K562 (cell line): ENCODE data around the gene CMIP. TPM values are rescaled to one million over a fixed set of nuclear protein-coding genes. Genes with fewer than 3 reads are reported as not detected.

Source experiments
- ATAC-seq: fragments of 200-7000 bp; cut with Tn5 transposase; 3 replicates; pipeline ENCODE4 v1.9.1; 2020; ENCODE audit warnings: moderate library complexity
- BruUV-seq: library from RNA; stranded (reverse); fragments of 400-500 nt; replicated peaks from 2 replicates; lab custom pipeline; 2021; lab: Mats Ljungman, UMichigan
- CTCF ChIA-PET: fragments of 300-600 bp; formaldehyde crosslinking; extraction: SDS; loops from one replicate; lab custom pipeline; 2021; ENCODE audit warnings: low intra/inter-chr PET ratio; lab: Yijun Ruan, JAX
- POLR2A ChIA-PET: fragments of 300-600, 350-650 bp; sonication (Branson Sonifier 250); formaldehyde crosslinking; extraction: SDS; loops from one replicate; lab custom pipeline; 2021; ENCODE audit warnings: antibody characterized with exemption, inconsistent platforms; lab: Yijun Ruan, JAX
- DNase-seq, 4 experiments: peaks; one replicate each; pipeline versions ENCODE4 v3.0.0 to v3.0.0-alpha.2; 2011 to 2018; ENCODE audit warnings: low spot score in 3 of 4, mixed read lengths in 3 of 4; ENCODE audit errors: extremely low read depth in 1 of 4
- FAIRE-seq: peaks from 2 replicates; lab custom pipeline; 2011; peaks lifted over from hg19 to GRCh38; lab: Jason Lieb, UNC
- H2AFZ ChIP-seq: 2 replicates; pipeline ENCODE4 v1.6.0; 2011; ENCODE audit warnings: low read depth, low read length, control low read depth, inconsistent platforms
- H3K27ac ChIP-seq: fragments of 200-600 bp; 3 replicates; pipeline ENCODE4 v1.8.0; 2011; ENCODE audit warnings: low read depth, mild to moderate bottlenecking, control low read depth, inconsistent platforms, low read length, moderate library complexity, mixed read lengths; ENCODE audit errors: extremely low read depth
- H3K27me3 ChIP-seq, 2 experiments: fragments of 300-600 bp in 1 of 2; 2 replicates in 1 of 2; 3 replicates in 1 of 2; pipeline versions ENCODE4 v1.6.0 to v1.8.0; 2011; ENCODE audit warnings: inconsistent platforms in 2 of 2, low read length in 2 of 2, mild to moderate bottlenecking in 1 of 2, mixed read lengths in 1 of 2, moderate library complexity in 1 of 2; ENCODE audit not compliant: control insufficient read depth in 2 of 2, insufficient read depth in 2 of 2
- H3K36me3 ChIP-seq: fragments of 300-600 bp; 3 replicates; pipeline ENCODE4 v1.8.0; 2011; ENCODE audit warnings: mild to moderate bottlenecking, low read length, inconsistent platforms; ENCODE audit not compliant: control insufficient read depth, insufficient read depth
- H3K4me1 ChIP-seq, 2 experiments: fragments of 200-600 bp in 1 of 2; replicated peaks in 1 of 2; 2 replicates in 1 of 2; 3 replicates in 1 of 2; pipeline versions ENCODE4 v1.5.1 to v1.8.0; 2011; ENCODE audit warnings: inconsistent platforms in 2 of 2, low read length in 2 of 2, mild to moderate bottlenecking in 1 of 2, mixed read lengths in 1 of 2, moderate library complexity in 1 of 2; ENCODE audit not compliant: control insufficient read depth in 2 of 2, insufficient read depth in 2 of 2
- H3K4me2 ChIP-seq: 2 replicates; pipeline ENCODE4 v1.6.1; 2011; ENCODE audit warnings: low read length, control low read depth, inconsistent platforms, mixed read lengths; ENCODE audit not compliant: insufficient read depth
- H3K4me3 ChIP-seq: fragments of 200-600 bp; sonication (generic), shearing (Covaris generic); 2 replicates; pipeline ENCODE4 v1.5.1; 2016; ENCODE audit warnings: control low read depth, inconsistent platforms
- H3K79me2 ChIP-seq: fragments of 200-600 bp; 3 replicates; pipeline ENCODE4 v1.8.0; 2011; ENCODE audit warnings: low read length, inconsistent platforms; ENCODE audit not compliant: control insufficient read depth, insufficient read depth
- H3K9ac ChIP-seq, 2 experiments: 2 replicates each; pipeline versions ENCODE4 v1.6.0 to v1.6.1; 2011; ENCODE audit warnings: low read depth in 2 of 2, low read length in 2 of 2, control low read depth in 1 of 2, inconsistent platforms in 1 of 2, mild to moderate bottlenecking in 1 of 2, mixed read lengths in 1 of 2; ENCODE audit not compliant: insufficient read depth in 1 of 2
- H3K9me1 ChIP-seq: one replicate; pipeline ENCODE4 v1.6.0; 2011; ENCODE audit warnings: inconsistent platforms, mild to moderate bottlenecking, low read length, moderate library complexity; ENCODE audit not compliant: control insufficient read depth, insufficient read depth
- H3K9me3 ChIP-seq: replicated peaks from 2 replicates; pipeline ENCODE4 v1.5.1; 2011; ENCODE audit warnings: low read depth, low read length, inconsistent platforms; ENCODE audit not compliant: control insufficient read depth, insufficient read depth
- H4K20me1 ChIP-seq: replicated peaks from 2 replicates; pipeline ENCODE4 v1.6.1; 2011; ENCODE audit warnings: low read length, inconsistent platforms, mixed read lengths; ENCODE audit not compliant: control insufficient read depth, insufficient read depth
- ESRRA ChIP-seq: fragments of 450-650 bp; IDR thresholded peaks from 2 replicates; pipeline ENCODE4 v1.6.1; 2014; ENCODE audit warnings: low read depth, mild to moderate bottlenecking, moderate library complexity, borderline replicate concordance
- HINFP ChIP-seq: fragments of 450-650 bp; conservative IDR thresholded peaks from 2 replicates; pipeline ENCODE4 v1.6.1; 2016; ENCODE audit warnings: missing genetic modification characterization, low read depth, mild to moderate bottlenecking, control low read depth, missing compliant biosample characterization
- KDM5B ChIP-seq: fragments of 200-600 bp; sonication (generic); IDR thresholded peaks from 2 replicates; pipeline ENCODE4 v1.6.1; 2012; ENCODE audit warnings: low read depth, mild to moderate bottlenecking, moderate library complexity, low read length, control low read depth, inconsistent platforms; ENCODE audit not compliant: insufficient replicate concordance
- MAFK ChIP-seq: IDR thresholded peaks from 2 replicates; pipeline ENCODE4 v1.6.1; 2011; ENCODE audit warnings: low read length, improper control_type of control experiment
- MYNN ChIP-seq, 2 experiments: sonication (generic); formaldehyde crosslinking in 1 of 2; IDR thresholded peaks; 2 replicates each; pipeline versions ENCODE4 v1.5.0 to v1.6.1; 2016 to 2020; ENCODE audit warnings: antibody characterized with exemption in 1 of 2, missing genetic modification reagents in 1 of 2
- NFE2 ChIP-seq: IDR thresholded peaks from 2 replicates; pipeline ENCODE4 v1.6.1; 2014; ENCODE audit warnings: antibody characterized with exemption, low read depth
- NFIC ChIP-seq: fragments of 450-650 bp; IDR thresholded peaks from 2 replicates; pipeline ENCODE4 v1.6.1; 2017; ENCODE audit warnings: mild to moderate bottlenecking, inconsistent platforms
- TAF1 ChIP-seq: IDR thresholded peaks from 2 replicates; pipeline ENCODE4 v1.6.1; 2011; ENCODE audit warnings: mild to moderate bottlenecking, low read length, moderate library complexity; ENCODE audit not compliant: insufficient read depth, control insufficient read depth, severe bottlenecking; ENCODE audit errors: extremely low read depth
- TAF15 ChIP-seq: fragments of 200-400 bp; formaldehyde crosslinking; IDR thresholded peaks from 2 replicates; pipeline ENCODE4 v1.6.1; 2017; ENCODE audit warnings: mild to moderate bottlenecking, low read depth, low read length, moderate library complexity
- ZKSCAN8 ChIP-seq: fragments of 200-800 bp; sonication (Bioruptor generic); IDR thresholded peaks from 2 replicates; pipeline ENCODE4 v1.6.1; 2016; ENCODE audit warnings: missing genetic modification characterization, missing compliant biosample characterization
- ZNF239 ChIP-seq: fragments of 250-450 bp; sonication (Bioruptor Pico); IDR thresholded peaks from 2 replicates; pipeline ENCODE4 v1.4.0; 2020; ENCODE audit warnings: mild to moderate bottlenecking
- ZNF316 ChIP-seq: fragments of 450-650 bp; IDR thresholded peaks from 2 replicates; pipeline ENCODE4 v1.6.1; 2016
- ZNF431 ChIP-seq: sonication (generic); formaldehyde crosslinking; IDR thresholded peaks from 2 replicates; pipeline ENCODE4 v1.8.0; 2022; ENCODE audit warnings: mild to moderate bottlenecking, missing genetic modification reagents
- WGBS: fragments of 100-300 bp; shearing (Covaris generic); methylation state at CpG from one replicate; pipeline ENCODE4 v1.1.6; 2016; ENCODE audit warnings: low coverage, mixed read lengths; ENCODE audit not compliant: insufficient coverage; ENCODE audit errors: missing lambda C conversion rate; 5-methylcytosine and 5-hydroxymethylcytosine counted together
- in situ Hi-C: fragments of 300-500 bp; cut with MboI; formaldehyde crosslinking; loops from 4 replicates; pipeline ENCODE4 v1.15.0; 2018; ENCODE audit warnings: inconsistent platforms, mixed read lengths
- intact Hi-C: fragments of 100-400 bp; cut with micrococcal nuclease; formaldehyde crosslinking; loops from 2 replicates; pipeline ENCODE4 v1.14.2; 2022
- polyA plus RNA-seq, 8 experiments: library from polyadenylated mRNA; depleted of rRNA in 4 of 8; stranded (reverse) in 5 of 8; unstranded in 3 of 8; fragments of >200 nt; fragmentation: Nextera tagmentation in 2 of 8; fragmentation: Illumina TruSeq in 1 of 8; extraction: Ambion mirVana in 2 of 8; extraction: Trizol in 1 of 8; gene quantifications; 2 replicates each; pipeline versions ENCODE4 v1.2.1 to v1.2.3, GENCODE V29; 2011 to 2014; ENCODE audit warnings: inconsistent platforms in 1 of 8, missing spikeins in 1 of 8
- total RNA-seq, 7 experiments: library from RNA; depleted of rRNA in 6 of 7; stranded (reverse); fragments of >200 nt in 6 of 7; fragmentation: Illumina TruSeq in 2 of 7; extraction: Trizol in 2 of 7; gene quantifications; 2 replicates each; pipeline versions ENCODE4 v1.2.1 to v1.2.3, GENCODE V29; 2011 to 2021; ENCODE audit warnings: low replicate concordance in 1 of 7

CMIP gene
- total and polyA plus RNA-seq, 9 of the 15 experiments (the other 6 are each of a cell fraction or from before 2014, with no cell fraction given), result 0.94 to 82.5 (median 10.3) TPM

DNA sequence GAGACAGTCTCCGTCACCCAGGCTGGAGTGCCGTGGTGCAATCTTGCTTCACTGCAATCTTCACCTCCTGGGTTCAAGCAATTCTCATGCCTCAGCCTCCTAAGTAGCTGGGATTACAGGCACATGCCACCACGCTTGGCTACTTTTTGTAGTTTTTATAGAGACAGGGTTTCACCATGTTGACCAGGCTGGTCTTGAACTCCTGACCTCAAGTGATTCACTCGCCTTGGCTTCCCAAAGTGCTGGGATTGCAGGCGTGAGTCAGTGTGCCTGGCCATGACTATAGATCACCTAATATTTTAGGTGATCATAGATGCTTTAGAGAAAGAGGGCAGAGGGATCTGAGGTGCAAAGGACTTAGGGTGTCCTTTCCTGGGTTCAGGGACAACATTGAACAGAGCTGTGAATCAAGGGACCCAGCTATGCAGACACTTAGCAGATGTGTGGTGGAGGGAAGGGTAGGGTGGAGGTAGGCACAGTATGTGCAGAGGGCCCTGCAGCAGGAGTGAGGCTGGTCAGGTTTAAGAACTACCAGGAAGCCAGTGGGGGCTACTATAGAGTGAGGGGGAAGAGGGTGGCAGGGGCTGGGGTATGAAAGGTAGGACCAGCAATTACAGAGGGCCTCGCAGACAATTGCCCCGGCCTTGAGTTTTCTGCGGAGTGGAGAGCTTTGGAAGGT is 116.5 kb downstream of the CMIP start:
- Histone ChIP-seq H3K36me3 (peaks cover 8% of the 10 kb centered on the region; the same call in 2 of the 3 replicates), H3K9me3 (no peaks in the 10 kb centered on the region), H4K20me1 (peaks cover 66% of the 10 kb centered on the region; the same call in 1 of the 2 replicates), H3K27ac (no peak overlapping the region), H3K9ac (no peak overlapping the region), H2AFZ (no peak overlapping the region), H3K9me1 (peaks cover 14% of the 10 kb centered on the region), H3K4me2 (no peak overlapping the region), H3K27me3 (no peaks in the 10 kb centered on the region)
- ATAC-seq (no peak), FAIRE-seq (no peak)
- ChIA-PET POLR2A (interaction anchor here (1.4 kb wide), 1 partner anchor 143 kb away, joined by 3 read pairs; no protein-coding TSS in a partner anchor), CTCF (no interaction called here)
- BruUV-seq, result no TSS peak
- no peak for TF ChIP-seq ZKSCAN8 (CRISPR knock-in tag)
- no peak for TF ChIP-seq KDM5B
- TF ChIP-seq, all 486 proteins: peak for 0
- intact Hi-C loops, result no loop called here
- in situ Hi-C loops, result no loop called here
- DNase-seq, result no peak
- H3K79me2 ChIP-seq, result peaks cover 47% of the 10 kb centered on the region
- 77% methylated on average over 8 of the region's 8 CpGs for WGBS
- H3K4me1 ChIP-seq, result peaks cover 9 to 15% of the 10 kb centered on the region in 2 experiments
- H3K4me3 ChIP-seq, result no peak overlapping the region

DNA sequence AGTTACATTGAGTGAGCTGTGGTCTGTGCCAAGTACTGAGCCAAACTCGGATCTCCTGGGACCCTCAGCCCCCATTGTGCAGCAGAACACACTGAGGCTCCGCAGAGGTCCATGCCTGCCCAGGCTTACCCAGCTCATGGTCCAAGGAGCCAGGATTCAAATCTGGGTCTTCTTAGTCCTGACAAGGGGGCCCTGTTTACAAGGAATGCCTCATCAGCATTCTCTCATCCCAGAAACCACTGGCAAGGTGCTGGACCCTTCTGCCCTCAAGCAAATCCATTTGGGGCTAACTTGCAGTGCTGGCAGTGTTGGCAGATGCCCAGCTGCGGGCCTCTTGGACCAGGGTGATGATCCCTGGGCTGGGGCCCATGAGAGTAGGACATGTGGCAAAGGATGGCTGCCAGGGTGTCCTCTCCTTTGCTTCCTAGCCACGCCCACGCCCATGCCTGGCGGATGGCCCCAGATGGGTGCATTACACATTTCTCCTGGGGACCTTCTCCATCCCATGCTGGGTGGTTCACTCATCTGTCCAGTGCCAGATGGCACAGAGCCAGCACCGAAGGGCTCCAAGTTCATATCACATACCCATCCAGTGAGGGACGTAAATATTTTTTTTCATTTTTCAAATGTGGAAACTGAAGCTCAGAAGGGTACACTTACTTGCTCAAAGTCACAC is 117.7 kb downstream of the CMIP start:
- Histone ChIP-seq H3K4me2 (no peak overlapping the region), H4K20me1 (peaks cover 68% of the 10 kb centered on the region), H3K4me1 (peaks cover 9 to 15% of the 10 kb centered on the region in 2 experiments), H3K36me3 (peaks cover 8% of the 10 kb centered on the region; the same call in 2 of the 3 replicates), H3K79me2 (peaks cover 45% of the 10 kb centered on the region), H3K4me3 (no peak overlapping the region), H3K9ac (no peak overlapping the region; a peak in 1 of 4 replicates), H3K9me3 (no peaks in the 10 kb centered on the region), H3K27me3 (no peaks in the 10 kb centered on the region), H3K27ac (no peak overlapping the region), H2AFZ (no peak overlapping the region), H3K9me1 (peaks cover 20% of the 10 kb centered on the region)
- BruUV-seq, result no TSS peak
- CTCF ChIA-PET, result no interaction called here
- WGBS, result 68% methylated on average over 8 of the region's 8 CpGs
- ATAC-seq (no peak), DNase-seq (no peak), FAIRE-seq (no peak)
- POLR2A ChIA-PET, result interaction anchor here (0.6 to 1.5 kb wide), 3 partner anchors 18 to 144 kb away, joined by 3 to 4 read pairs (median 3); no protein-coding TSS in a partner anchor
- intact Hi-C loops (no loop called here), in situ Hi-C loops (no loop called here)
- no peak for TF ChIP-seq ZNF431 (CRISPR knock-in tag)
- TF ChIP-seq ESRRA, result no peak
- no peak for TF ChIP-seq MYNN (IDR thresholded peaks at IDR 0.05)
- TF ChIP-seq MYNN (CRISPR knock-in tag; IDR thresholded peaks at IDR 0.05), result no peak
- peak; percentile 60 for TF ChIP-seq NFIC
- no peak for TF ChIP-seq NFE2
- peak; percentile 69 for TF ChIP-seq ZNF316
- TF ChIP-seq MAFK, result peak; percentile 45; the same call in 1 of the 2 replicates
- TF ChIP-seq HINFP (tag), result no peak
- TF ChIP-seq TAF15, result no peak
- TF ChIP-seq ZNF239 (CRISPR knock-in tag), result no peak
- no peak for TF ChIP-seq TAF1
